Heart left ventricle (tissue), 16 donors: Measurements from ENCODE around the gene ANKRD33. TPM values are rescaled to one million over a fixed set of nuclear protein-coding genes. Genes with fewer than 3 reads are reported as not detected.
A peak's percentile ranks its signal among the peaks of the same experiment; 100 is the strongest.

ENCODE experiments used
- ATAC-seq, 4 donors: fragments of 200-7000 bp; cut with Tn5 transposase; one replicate each; pipeline ENCODE4 v1.9.1; 2020 to 2022; ENCODE audit warnings: moderate library complexity in 4 of 4, mild to moderate bottlenecking in 3 of 4, moderate number of reproducible peaks in 1 of 4
- DNase-seq, 5 donors: peaks; one replicate each; pipeline ENCODE4 v3.0.0-alpha.2; 2020
- H3K27ac ChIP-seq, 12 donors: fragments of 200-600 bp; sonication (generic) in 4 of 12; one replicate each; pipeline versions ENCODE4 v1.5.0 to v1.8.0; 2016 to 2022; ENCODE audit warnings: mild to moderate bottlenecking in 2 of 12
- H3K27me3 ChIP-seq, 9 donors: fragments of 200-600 bp; sonication (generic) in 2 of 9; one replicate each; pipeline versions ENCODE4 v1.5.1 to v1.8.0; 2016 to 2022; ENCODE audit warnings: mild to moderate bottlenecking in 3 of 9
- H3K36me3 ChIP-seq, 9 donors: fragments of 200-600 bp; sonication (generic) in 2 of 9; one replicate each; pipeline versions ENCODE4 v1.5.0 to v1.8.0; 2018 to 2022; ENCODE audit warnings: mild to moderate bottlenecking in 2 of 9
- H3K4me1 ChIP-seq, 12 donors: fragments of 200-600 bp; sonication (generic) in 4 of 12; one replicate each; pipeline versions ENCODE4 v1.5.0 to v1.8.0; 2016 to 2022; ENCODE audit warnings: mild to moderate bottlenecking in 3 of 12
- H3K4me3 ChIP-seq, 12 donors: fragments of 200-600 bp; sonication (generic) in 4 of 12; one replicate each; pipeline versions ENCODE4 v1.5.0 to v1.8.0; 2017 to 2022; ENCODE audit warnings: mild to moderate bottlenecking in 9 of 12, moderate library complexity in 4 of 12
- H3K9me3 ChIP-seq, 12 donors: fragments of 200-600 bp; sonication (generic) in 4 of 12; one replicate each; pipeline versions ENCODE4 v1.5.0 to v1.8.0; 2016 to 2022; ENCODE audit warnings: mild to moderate bottlenecking in 1 of 12
- CTCF ChIP-seq, 12 donors: fragments of 200-600 bp; sonication (generic) in 4 of 12; IDR thresholded peaks; one replicate each; pipeline versions ENCODE4 v1.5.0 to v1.8.0; 2018 to 2022; ENCODE audit warnings: antibody characterized with exemption in 12 of 12, mild to moderate bottlenecking in 5 of 12
- POLR2A ChIP-seq, 2 donors: fragments of 450-650 bp; IDR thresholded peaks; one replicate each; pipeline ENCODE4 v1.6.1; 2017; ENCODE audit warnings: antibody characterized with exemption in 2 of 2, mild to moderate bottlenecking in 2 of 2, moderate library complexity in 2 of 2
- WGBS, 4 donors: extraction: QIAGEN DNeasy Blood & Tissue Kit in 2 of 4; methylation state at CpG; one replicate each; pipeline versions ENCODE4 v1.1.5 to v1.1.7; 2013 to 2018; 5-methylcytosine and 5-hydroxymethylcytosine counted together
- intact Hi-C, 10 donors: fragments of 100-400 bp; cut with DNase I; formaldehyde crosslinking; loops; one replicate each; pipeline versions ENCODE4 v1.11.1 to v1.14.2; 2022
- polyA plus RNA-seq, 2 donors: library from polyadenylated mRNA; stranded (reverse); fragments of 200-250 nt; gene quantifications; one replicate each; pipeline ENCODE4 v1.2.3, GENCODE V29; 2013
- total RNA-seq, 9 donors: library from RNA; depleted of rRNA in 2 of 9; stranded (reverse); fragments of >200 nt in 2 of 9; fragmentation: NEBNext Ultra II Directional in 3 of 9; extraction: Animal tissue kit (Norgen Biotek cat#: 25700) in 3 of 9; gene quantifications; one replicate each; pipeline versions ENCODE4 v1.1.0 to v1.2.4, GENCODE V29; 2016 to 2023
- donor health status: ischemic (EF 13 %, LVEDD 7.1; RV severe dilation, severe dysfunction).
- donor health status: healthy with polysubstance abuse.
- donor health status: DM: no; HTN: yes; CAD: no.
- donor health status: DM: no; HTN: no; CAD: no.
- donor health status: ischemic (EF 25% LVEDD 6.9; RV normal size, moderate dysfunction).
- donor health status: ischemic (EF 25% LVEDD 5.7; RV mildly dilated, moderate dysfunction).
- donor health status: healthy.
- donor health status: DM: yes; HTN: yes; CAD: no.
- donor health status: ischemic (EF 35%, LVEDD 5.7; RV mildly dilated, moderate dysfunction).
- donor health status: nonischemic (EF 11% LVEDD 7.7; RV severe dilation, severe dysfunction).
- donor health status: DM: yes; HTN: yes; CAD: no.
- donor health status: PGD.
- donor health status: ischemic (EF 29% LVEDD 5.4; RV normal size, mild dysfunction).
- donor health status: nonischemic (EF 23%, LVEDD 6.1; RV moderate dilation, normal function).

ANKRD33 gene
- total and polyA plus RNA-seq, 11 donors, result not detected

GRCh38 chr12:51938726-51939125 lies 50.8 kb downstream of the ANKRD33 start:
- H3K4me3 ChIP-seq, result no peak overlapping the region
- H3K27me3 ChIP-seq, result no peaks in the 10 kb centered on the region
- no peaks in the 10 kb centered on the region for H3K36me3 ChIP-seq
- H3K4me1 ChIP-seq, result peaks cover 0 to 15% (median 9%) of the 10 kb centered on the region in 12 donors
- H3K9me3 ChIP-seq, result peaks cover 0 to 3% (median 0%) of the 10 kb centered on the region in 12 donors
- WGBS, 4 donors, result 97 to 100% (median 97%) methylated on average over 5 to 6 of the region's 6 CpGs
- TF ChIP-seq POLR2A (IDR thresholded peaks at IDR 0.05) (no peak), CTCF (IDR thresholded peaks at IDR 0.05) (no peak)
- no peak for DNase-seq
- intact Hi-C loops, result no loop called here
- no peak for ATAC-seq
- no peak overlapping the region for H3K27ac ChIP-seq

DNA sequence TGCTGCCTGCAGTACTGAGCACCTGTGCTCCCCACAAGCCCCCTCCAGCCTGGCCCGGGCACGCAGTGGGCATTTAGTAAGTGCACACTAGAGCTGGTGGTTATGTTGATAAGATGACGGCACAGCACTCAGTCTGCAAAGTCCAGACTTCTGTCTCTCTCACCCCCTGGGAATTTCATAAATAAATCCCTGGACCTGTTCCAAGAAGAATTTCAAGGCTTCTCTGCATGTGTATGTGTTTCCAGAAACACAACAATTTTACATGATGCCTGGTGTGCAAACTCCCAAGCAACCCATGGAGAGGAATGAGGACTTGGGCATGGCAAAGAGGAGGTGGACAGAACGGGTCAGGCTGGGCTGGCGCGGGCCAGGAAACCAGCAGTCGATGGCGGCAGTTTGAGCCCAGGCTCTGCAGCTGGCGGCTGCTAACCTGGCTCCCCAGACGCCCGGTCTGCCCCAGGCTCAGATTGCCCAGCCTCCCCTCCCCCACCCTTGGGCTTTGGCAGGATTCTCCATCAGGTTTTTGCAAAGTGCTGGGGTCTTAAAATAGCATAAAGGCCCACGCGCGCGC lies 53.2 kb downstream of the ANKRD33 start:
- H3K9me3 ChIP-seq, result peaks cover 0 to 21% (median 8%) of the 10 kb centered on the region in 12 donors
- TF ChIP-seq CTCF (IDR thresholded peaks at IDR 0.05) (no peak), POLR2A (IDR thresholded peaks at IDR 0.05) (no peak)
- 14 to 29% (median 22%) methylated on average over 14 to 15 of the region's 15 CpGs for WGBS, 4 donors
- no peak overlapping the region for H3K4me3 ChIP-seq
- DNase-seq (no peak), ATAC-seq (peak; percentile 29 to 71 (median 58))
- intact Hi-C loops, result no loop called here
- H3K36me3 ChIP-seq, result no peaks in the 10 kb centered on the region
- no peak overlapping the region for H3K27ac ChIP-seq
- H3K27me3 ChIP-seq, result no peaks in the 10 kb centered on the region
- peaks cover 0 to 15% (median 9%) of the 10 kb centered on the region in 12 donors for H3K4me1 ChIP-seq

Other genes starting within 250 kb of the ANKRD33 start
- under 1 TPM; 0.13 to 0.93 (median 0.35) TPM for gene FIGNL2, start 39.4 kb upstream of the ANKRD33 start, total RNA-seq
- under 1 TPM; 0.17 to 0.23 TPM for gene FIGNL2, start 39.4 kb upstream of the ANKRD33 start, polyA plus RNA-seq
- 100 to 1,000 TPM in 1 of 9 donors, 10 to 100 TPM in 8; 23.5 to 116 (median 33.4) TPM for gene ACVRL1, start 19.4 kb downstream of the ANKRD33 start, total RNA-seq
- gene ACVRL1, start 19.4 kb downstream of the ANKRD33 start, polyA plus RNA-seq, result 10 to 100 TPM; 20.5 to 35.1 TPM
- 10 to 100 TPM in 7 of 9 donors, 1 to 10 TPM in 2; 7.4 to 19.8 (median 11.6) TPM for gene ACVR1B, start 63.6 kb downstream of the ANKRD33 start, total RNA-seq
- 10 to 100 TPM in 1 of 2 donors, 1 to 10 TPM in 1; 7.7 to 13.3 TPM for gene ACVR1B, start 63.6 kb downstream of the ANKRD33 start, polyA plus RNA-seq
- gene TAMALIN, start 118.8 kb downstream of the ANKRD33 start, total RNA-seq, result 10 to 100 TPM; 12.9 to 38.0 (median 17.6) TPM
- 10 to 100 TPM; 17.8 to 26.5 TPM for gene TAMALIN, start 118.8 kb downstream of the ANKRD33 start, polyA plus RNA-seq
- 100 to 1,000 TPM in 2 of 9 donors, 10 to 100 TPM in 7; 22.0 to 140 (median 42.0) TPM for gene NR4A1, start 163.3 kb downstream of the ANKRD33 start, total RNA-seq
- gene NR4A1, start 163.3 kb downstream of the ANKRD33 start, polyA plus RNA-seq, result 10 to 100 TPM; 59.5 to 66.3 TPM
- gene ATG101, start 181.9 kb downstream of the ANKRD33 start, total RNA-seq, result 10 to 100 TPM; 18.9 to 46.7 (median 24.1) TPM
- gene ATG101, start 181.9 kb downstream of the ANKRD33 start, polyA plus RNA-seq, result 100 to 1,000 TPM in 1 of 2 donors, 10 to 100 TPM in 1; 22.1 to 108 TPM
- gene SMIM41, start 191.6 kb downstream of the ANKRD33 start, total RNA-seq, result under 1 TPM in 3 of 9 donors, not detected in 6; 0.29 to 0.52 (median 0.32) TPM
- under 1 TPM; 0.08 to 0.65 TPM for gene SMIM41, start 191.6 kb downstream of the ANKRD33 start, polyA plus RNA-seq